HEK293 (cell line): Measurements from ENCODE around the gene LACC1.

Source experiments
- CTCF ChIA-PET: fragments of 350-600 bp; formaldehyde crosslinking; extraction: SDS; loops from one replicate; lab custom pipeline; 2021; ENCODE audit warnings: antibody characterized with exemption; lab: Yijun Ruan, JAX
- POLR2A ChIA-PET: fragments of 300-600 bp; formaldehyde crosslinking; extraction: SDS; loops from one replicate; lab custom pipeline; 2020; ENCODE audit warnings: antibody characterized with exemption, inconsistent platforms; lab: Yijun Ruan, JAX
- H3K27ac ChIP-seq: fragments of 200-500 bp; sonication (Bioruptor generic); 2 replicates; pipeline ENCODE4 v1.5.1; 2014; ENCODE audit warnings: low read depth, low read length, control low read depth, inconsistent platforms; ENCODE audit errors: extremely low read depth
- H3K36me3 ChIP-seq, 2 experiments: fragments of 200-500 bp in 1 of 2; sonication (Bioruptor generic) in 1 of 2; 1 replicate in 1 of 2; 2 replicates in 1 of 2; pipeline ENCODE4 v1.5.1; 2014 to 2017; ENCODE audit warnings: inconsistent platforms in 2 of 2, low read length in 2 of 2; ENCODE audit not compliant: control insufficient read depth in 2 of 2, insufficient read depth in 1 of 2
- H3K4me1 ChIP-seq: fragments of 200-500 bp; sonication (Bioruptor generic); 2 replicates; pipeline ENCODE4 v1.5.1; 2014; ENCODE audit warnings: mild to moderate bottlenecking, low read length, inconsistent platforms; ENCODE audit not compliant: control insufficient read depth, insufficient read depth
- H3K4me3 ChIP-seq: 2 replicates; pipeline ENCODE4 v1.5.1; 2011; ENCODE audit warnings: low read depth, mild to moderate bottlenecking, control low read depth, low read length, moderate library complexity
- H3K9me3 ChIP-seq: fragments of 200-500 bp; sonication (Bioruptor generic); 2 replicates; pipeline ENCODE4 v1.5.1; 2014; ENCODE audit warnings: low read depth, low read length, inconsistent platforms; ENCODE audit not compliant: control insufficient read depth, insufficient read depth
- CTCF ChIP-seq: fragments of 450-650 bp; formaldehyde crosslinking; IDR thresholded peaks from 2 replicates; pipeline ENCODE4 v1.5.1; 2016; ENCODE audit warnings: missing biosample characterization, missing genetic modification characterization
- FEZF1 ChIP-seq: fragments of 450-650 bp; formaldehyde crosslinking; IDR thresholded peaks from 2 replicates; pipeline ENCODE4 v1.5.1; 2016; ENCODE audit warnings: missing biosample characterization, missing genetic modification characterization
- GLI2 ChIP-seq: fragments of 450-650 bp; formaldehyde crosslinking; IDR thresholded peaks from 2 replicates; pipeline ENCODE4; 2017; ENCODE audit warnings: missing biosample characterization, missing genetic modification characterization, low read depth, borderline replicate concordance
- GLI4 ChIP-seq: fragments of 450-650 bp; formaldehyde crosslinking; IDR thresholded peaks from 2 replicates; pipeline ENCODE4 v1.5.1; 2016; ENCODE audit warnings: missing biosample characterization, missing genetic modification characterization
- HOXD13 ChIP-seq: sonication (generic); formaldehyde crosslinking; IDR thresholded peaks from 2 replicates; pipeline ENCODE4 v1.8.0; 2022; ENCODE audit warnings: missing genetic modification reagents, borderline replicate concordance
- KLF16 ChIP-seq: fragments of 450-650 bp; formaldehyde crosslinking; IDR thresholded peaks from 2 replicates; pipeline ENCODE4 v1.5.1; 2017; ENCODE audit warnings: missing biosample characterization, missing genetic modification characterization
- KLF8 ChIP-seq: fragments of 450-650 bp; formaldehyde crosslinking; IDR thresholded peaks from 2 replicates; pipeline ENCODE4 v1.5.1; 2016; ENCODE audit warnings: missing biosample characterization, missing genetic modification characterization
- OSR2 ChIP-seq: fragments of 450-650 bp; formaldehyde crosslinking; IDR thresholded peaks from 2 replicates; pipeline ENCODE4 v1.5.1; 2016; ENCODE audit warnings: missing biosample characterization, missing genetic modification characterization
- REST ChIP-seq: fragments of 450-650 bp; formaldehyde crosslinking; IDR thresholded peaks from 2 replicates; pipeline ENCODE4 v1.5.1; 2016; ENCODE audit warnings: missing biosample characterization, missing genetic modification characterization
- ZBTB1 ChIP-seq: fragments of 450-650 bp; formaldehyde crosslinking; IDR thresholded peaks from 2 replicates; pipeline ENCODE4 v1.5.1; 2016; ENCODE audit warnings: missing biosample characterization, missing genetic modification characterization
- ZBTB20 ChIP-seq: fragments of 450-650 bp; formaldehyde crosslinking; IDR thresholded peaks from 2 replicates; pipeline ENCODE4 v1.5.1; 2016; ENCODE audit warnings: missing biosample characterization, missing genetic modification characterization
- ZFP69B ChIP-seq: fragments of 450-650 bp; formaldehyde crosslinking; IDR thresholded peaks from 2 replicates; pipeline ENCODE4 v1.5.1; 2016; ENCODE audit warnings: missing biosample characterization, missing genetic modification characterization
- ZNF10 ChIP-seq: fragments of 450-650 bp; formaldehyde crosslinking; IDR thresholded peaks from 2 replicates; pipeline ENCODE4 v1.5.1; 2017; ENCODE audit warnings: missing biosample characterization, missing genetic modification characterization
- ZNF138 ChIP-seq: fragments of 450-650 bp; formaldehyde crosslinking; IDR thresholded peaks from 2 replicates; pipeline ENCODE4 v1.5.1; 2016; ENCODE audit warnings: missing biosample characterization, missing genetic modification characterization, borderline replicate concordance
- ZNF174 ChIP-seq: fragments of 450-650 bp; formaldehyde crosslinking; IDR thresholded peaks from 2 replicates; pipeline ENCODE4 v1.5.0; 2017; ENCODE audit warnings: missing biosample characterization, mild to moderate bottlenecking, missing genetic modification characterization
- ZNF2 ChIP-seq: fragments of 450-650 bp; formaldehyde crosslinking; IDR thresholded peaks from 2 replicates; pipeline ENCODE4 v1.5.1; 2016; ENCODE audit warnings: missing biosample characterization, missing genetic modification characterization
- ZNF23 ChIP-seq: fragments of 450-650 bp; formaldehyde crosslinking; IDR thresholded peaks from 2 replicates; pipeline ENCODE4 v1.5.1; 2016; ENCODE audit warnings: missing biosample characterization, missing genetic modification characterization, borderline replicate concordance
- ZNF266 ChIP-seq: fragments of 450-650 bp; formaldehyde crosslinking; IDR thresholded peaks from 2 replicates; pipeline ENCODE4 v1.5.1; 2016; ENCODE audit warnings: missing biosample characterization, missing genetic modification characterization, low read depth
- ZNF274 ChIP-seq, 2 experiments: fragments of 200-500 bp in 1 of 2; fragments of 450-650 bp in 1 of 2; sonication (Bioruptor generic) in 1 of 2; formaldehyde crosslinking in 1 of 2; IDR thresholded peaks; 2 replicates each; pipeline versions ENCODE4 v1.5.1 to v1.6.1; 2014 to 2016; ENCODE audit warnings: borderline replicate concordance in 1 of 2, inconsistent platforms in 1 of 2, low read length in 1 of 2, missing biosample characterization in 1 of 2, missing genetic modification characterization in 1 of 2
- ZNF404 ChIP-seq: fragments of 450-650 bp; formaldehyde crosslinking; IDR thresholded peaks from 2 replicates; pipeline ENCODE4 v1.5.1; 2017; ENCODE audit warnings: missing biosample characterization, missing genetic modification characterization
- ZNF501 ChIP-seq: fragments of 450-650 bp; formaldehyde crosslinking; IDR thresholded peaks from 2 replicates; pipeline ENCODE4 v1.5.1; 2016; ENCODE audit warnings: missing biosample characterization, missing genetic modification characterization
- ZNF521 ChIP-seq: fragments of 450-650 bp; formaldehyde crosslinking; IDR thresholded peaks from 2 replicates; pipeline ENCODE4 v1.5.1; 2017; ENCODE audit warnings: missing biosample characterization, mild to moderate bottlenecking, missing genetic modification characterization
- ZNF558 ChIP-seq: fragments of 450-650 bp; formaldehyde crosslinking; IDR thresholded peaks from 2 replicates; pipeline ENCODE4 v1.5.1; 2016; ENCODE audit warnings: missing biosample characterization, missing genetic modification characterization
- ZNF560 ChIP-seq: fragments of 450-650 bp; formaldehyde crosslinking; IDR thresholded peaks from 2 replicates; pipeline ENCODE4 v1.5.1; 2017; ENCODE audit warnings: missing biosample characterization, missing genetic modification characterization, borderline replicate concordance
- ZNF626 ChIP-seq: fragments of 450-650 bp; sonication (Bioruptor Pico); formaldehyde crosslinking; IDR thresholded peaks from 2 replicates; pipeline ENCODE4 v1.5.1; 2018; ENCODE audit warnings: missing biosample characterization, missing genetic modification characterization, inconsistent platforms
- ZNF639 ChIP-seq: fragments of 450-650 bp; formaldehyde crosslinking; IDR thresholded peaks from 2 replicates; pipeline ENCODE4 v1.5.1; 2016; ENCODE audit warnings: missing biosample characterization, missing genetic modification characterization
- ZNF677 ChIP-seq: fragments of 450-650 bp; IDR thresholded peaks from 2 replicates; pipeline ENCODE4 v1.5.0; 2018; ENCODE audit warnings: missing biosample characterization, mild to moderate bottlenecking, missing genetic modification characterization, moderate library complexity
- ZNF785 ChIP-seq: fragments of 450-650 bp; formaldehyde crosslinking; IDR thresholded peaks from 2 replicates; pipeline ENCODE4 v1.5.1; 2016; ENCODE audit warnings: missing biosample characterization, missing genetic modification characterization
- ZSCAN18 ChIP-seq: fragments of 450-650 bp; formaldehyde crosslinking; IDR thresholded peaks from 2 replicates; pipeline ENCODE4 v1.5.1; 2016; ENCODE audit warnings: missing biosample characterization, missing genetic modification characterization
- ZSCAN30 ChIP-seq: fragments of 450-650 bp; IDR thresholded peaks from 2 replicates; pipeline ENCODE4 v1.5.1; 2018; ENCODE audit warnings: missing biosample characterization, mild to moderate bottlenecking, missing genetic modification characterization, moderate library complexity

Gene LACC1

GRCh38 chr13:43878892-43879754, 581 bp upstream of the LACC1 start, which contains the start of gene CCDC122:
Gene CCDC122, minus strand, starts transcription at chr13:43879740. Its CDS starts 10,364 bp downstream, at chr13:43869376.
- CTCF ChIA-PET = interaction anchor here (0.6 kb wide), 1 partner anchor 1726 kb away, joined by 3 read pairs; no protein-coding TSS in a partner anchor
- Histone ChIP-seq H3K36me3 (peaks cover 0 to 1% of the 10 kb centered on the region in 2 experiments; a peak in 1 of 3 replicates), H3K4me3 (peak within 1 kb of the TSS; percentile 88), H3K9me3 (no peaks in the 10 kb centered on the region), H3K27ac (peak within 1 kb of the TSS; percentile 85; the same call in 1 of the 2 replicates), H3K4me1 (no peaks in the 10 kb centered on the region)
- POLR2A ChIA-PET = interaction anchor here (1.6 to 1.8 kb wide), 2 partner anchors 64 to 558 kb away, joined by 7 to 9 read pairs; no protein-coding TSS in a partner anchor
- TF ChIP-seq HOXD13 (CRISPR knock-in tag) (no peak), ZBTB1 (tag by site-specific recombination) (no peak), ZNF560 (no peak), ZNF10 (tag by site-specific recombination) (no peak), ZNF274 (IDR thresholded peaks at IDR 0.05; ENCODE audit: low read length) (no peak), ZNF274 (tag by site-specific recombination; IDR thresholded peaks at IDR 0.05; ENCODE audit: borderline replicate concordance) (no peak), OSR2 (tag by site-specific recombination) (no peak), ZNF138 (no peak), ZNF174 (tag by site-specific recombination) (no peak), KLF8 (tag by site-specific recombination) (peak; percentile 88; the same call in 1 of the 2 replicates), ZNF501 (tag by site-specific recombination) (peak; percentile 92), ZNF521 (tag by site-specific recombination) (no peak), ZNF785 (tag by site-specific recombination) (no peak), ZBTB20 (tag by site-specific recombination) (peak; percentile 90), CTCF (tag by site-specific recombination) (no peak), ZNF23 (tag by site-specific recombination) (no peak), ZSCAN18 (tag by site-specific recombination) (no peak), FEZF1 (tag by site-specific recombination) (no peak), ZNF639 (tag by site-specific recombination) (no peak), ZFP69B (tag by site-specific recombination) (peak; percentile 81; the same call in 1 of the 2 replicates), ZNF266 (tag by site-specific recombination) (no peak), ZNF404 (tag by site-specific recombination) (no peak), ZNF677 (tag by site-specific recombination) (no peak), ZNF626 (tag by site-specific recombination) (no peak), ZSCAN30 (tag by site-specific recombination) (peak; percentile 72; the same call in 1 of the 2 replicates), ZNF558 (no peak), ZNF2 (tag by site-specific recombination) (peak; percentile 73; the same call in 1 of the 2 replicates), GLI2 (tag by site-specific recombination) (no peak), REST (tag by site-specific recombination) (no peak), KLF16 (tag by site-specific recombination) (peak; percentile 26; the same call in 1 of the 2 replicates), GLI4 (tag by site-specific recombination) (no peak)
